GM18505 (cell line): ENCODE data around the gene BABAM2.

Source experiments
- ATAC-seq: cut with Tn5 transposase; IDR thresholded peaks from one replicate; pipeline ENCODE4 v1.9.1; 2021; ENCODE audit not compliant: unreplicated experiment
- POLR2A ChIP-seq: IDR thresholded peaks from 4 replicates; pipeline ENCODE4 v1.6.1; 2011; ENCODE audit warnings: borderline replicate concordance; ENCODE audit not compliant: insufficient read depth, insufficient read length; ENCODE audit errors: extremely low read depth

The BABAM2 gene

DNA sequence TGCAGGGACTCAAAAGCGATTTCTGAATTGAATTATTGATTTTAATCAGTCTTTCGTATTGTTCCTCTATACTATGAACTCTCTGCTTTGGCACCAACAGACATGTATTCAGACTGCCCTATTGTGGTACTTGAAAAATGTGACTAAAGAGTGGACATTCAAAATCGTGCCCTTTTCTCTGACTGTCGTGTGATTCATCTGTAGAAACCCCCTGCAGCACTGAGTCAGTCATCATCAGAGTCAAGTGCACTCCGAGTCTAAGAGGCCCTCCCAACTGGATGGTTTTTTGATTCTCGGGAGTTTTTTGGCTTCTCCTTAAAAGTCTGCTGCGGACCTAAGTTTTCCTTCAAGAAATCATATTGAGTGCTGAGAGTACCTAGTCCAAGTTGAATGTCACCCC, 405.7 kb downstream of the BABAM2 start:
- no peak for TF ChIP-seq POLR2A
- no peak for ATAC-seq

DNA sequence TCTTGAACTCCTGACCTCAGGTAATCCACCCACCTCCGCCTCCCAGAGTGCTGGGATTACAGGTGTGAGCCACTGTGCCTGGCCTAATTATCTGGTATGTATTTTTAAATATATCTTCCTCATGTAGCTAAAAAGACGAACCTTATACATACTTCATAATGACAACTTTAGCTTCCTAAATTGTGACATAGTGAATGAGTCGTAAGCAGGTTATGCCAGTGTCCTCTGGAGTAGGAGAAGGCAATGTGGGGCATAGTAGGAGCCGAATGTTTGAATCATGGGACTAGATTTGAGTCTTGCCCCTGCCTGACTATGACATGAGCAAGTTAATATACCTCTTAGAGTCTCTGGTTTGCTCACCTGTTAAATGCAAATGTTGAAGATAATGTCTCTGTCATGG, 406.4 kb downstream of the BABAM2 start:
- no peak for TF ChIP-seq POLR2A
- ATAC-seq, result no peak

DNA sequence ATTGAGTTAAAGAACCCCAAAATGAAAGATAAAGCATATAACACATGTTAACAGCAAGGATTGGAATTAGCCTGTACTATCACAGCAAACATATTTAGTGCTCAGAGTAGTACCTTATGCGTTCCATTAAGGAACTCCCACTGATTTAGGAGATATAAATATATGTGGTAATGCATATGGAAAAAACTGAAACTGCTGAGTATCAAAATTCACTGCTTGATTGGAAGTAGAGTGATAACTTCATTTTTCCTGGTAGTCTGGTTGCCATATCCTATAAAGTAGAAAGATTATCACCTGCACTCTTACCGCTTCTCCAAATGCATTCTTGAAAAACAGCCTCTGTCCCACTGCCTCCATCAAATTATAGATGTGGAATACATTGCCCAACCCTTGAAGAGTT, 407.0 kb downstream of the BABAM2 start:
- TF ChIP-seq POLR2A, result no peak
- no peak for ATAC-seq

DNA sequence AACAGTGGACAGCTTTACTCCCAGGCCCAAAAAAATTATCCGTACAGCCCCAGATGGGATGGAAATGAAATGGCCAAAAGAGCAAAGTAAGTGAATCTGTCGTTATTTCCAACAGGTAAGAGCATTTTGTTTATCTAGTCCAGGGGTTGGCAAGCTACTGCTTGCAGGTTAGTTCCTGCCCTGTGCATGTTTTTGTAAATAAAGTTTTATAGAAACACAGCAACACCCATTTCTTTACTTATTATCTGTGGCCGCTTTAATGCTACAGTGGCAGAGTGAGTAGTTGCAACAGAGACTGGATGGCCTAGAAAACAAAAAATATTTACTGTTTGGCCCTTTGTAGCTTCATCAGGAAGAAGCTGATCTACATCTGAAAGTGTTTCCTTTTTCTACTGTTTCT, 407.9 kb downstream of the BABAM2 start:
- no peak for ATAC-seq
- no peak for TF ChIP-seq POLR2A

GRCh38 chr2:28300485-28301341, 410.2 kb downstream of the BABAM2 start:
- ATAC-seq, result no peak
- no peak for TF ChIP-seq POLR2A

DNA sequence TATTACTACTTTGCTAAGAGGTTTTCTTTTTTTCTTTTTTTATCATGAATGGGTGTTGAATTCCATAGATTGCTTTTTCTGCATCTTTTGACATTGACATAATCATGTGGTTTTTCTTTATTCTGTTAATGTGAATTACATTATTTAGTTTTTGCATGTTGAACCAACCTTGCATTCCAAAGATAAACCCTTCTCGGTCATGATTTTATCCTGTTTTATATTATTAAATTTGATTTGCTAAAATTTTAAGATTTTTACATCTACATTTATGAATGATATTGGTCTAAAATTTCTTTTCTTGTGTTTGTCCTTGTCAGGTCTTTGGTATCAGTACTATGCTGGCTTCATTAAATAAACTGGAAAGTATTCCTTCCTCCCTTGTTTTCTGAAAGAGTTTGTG, 414.7 kb downstream of the BABAM2 start:
- no peak for TF ChIP-seq POLR2A
- no peak for ATAC-seq

DNA sequence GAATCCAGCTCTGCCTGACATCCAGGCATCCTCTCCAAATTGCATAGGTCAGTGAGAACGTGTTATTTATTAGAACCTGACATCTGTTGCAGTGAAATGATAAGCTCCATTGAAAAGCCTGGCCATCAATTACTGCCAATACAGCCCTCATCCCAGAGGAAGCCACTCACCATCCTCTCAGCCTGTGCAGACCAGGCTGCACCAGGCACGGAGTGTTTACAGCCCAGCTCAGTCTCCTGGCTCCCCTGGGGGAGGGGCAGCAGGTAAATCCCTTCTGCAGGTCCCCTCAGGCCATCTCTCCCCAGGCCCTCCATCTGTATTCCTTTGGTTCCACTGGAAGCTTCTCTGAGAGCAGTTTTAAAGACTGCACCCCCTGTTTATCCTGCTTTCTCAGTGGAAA, 419.6 kb downstream of the BABAM2 start:
- no peak for ATAC-seq
- TF ChIP-seq POLR2A, result no peak

GRCh38 chr2:28311660-28312249, 421.2 kb downstream of the BABAM2 start:
- no peak for TF ChIP-seq POLR2A

DNA sequence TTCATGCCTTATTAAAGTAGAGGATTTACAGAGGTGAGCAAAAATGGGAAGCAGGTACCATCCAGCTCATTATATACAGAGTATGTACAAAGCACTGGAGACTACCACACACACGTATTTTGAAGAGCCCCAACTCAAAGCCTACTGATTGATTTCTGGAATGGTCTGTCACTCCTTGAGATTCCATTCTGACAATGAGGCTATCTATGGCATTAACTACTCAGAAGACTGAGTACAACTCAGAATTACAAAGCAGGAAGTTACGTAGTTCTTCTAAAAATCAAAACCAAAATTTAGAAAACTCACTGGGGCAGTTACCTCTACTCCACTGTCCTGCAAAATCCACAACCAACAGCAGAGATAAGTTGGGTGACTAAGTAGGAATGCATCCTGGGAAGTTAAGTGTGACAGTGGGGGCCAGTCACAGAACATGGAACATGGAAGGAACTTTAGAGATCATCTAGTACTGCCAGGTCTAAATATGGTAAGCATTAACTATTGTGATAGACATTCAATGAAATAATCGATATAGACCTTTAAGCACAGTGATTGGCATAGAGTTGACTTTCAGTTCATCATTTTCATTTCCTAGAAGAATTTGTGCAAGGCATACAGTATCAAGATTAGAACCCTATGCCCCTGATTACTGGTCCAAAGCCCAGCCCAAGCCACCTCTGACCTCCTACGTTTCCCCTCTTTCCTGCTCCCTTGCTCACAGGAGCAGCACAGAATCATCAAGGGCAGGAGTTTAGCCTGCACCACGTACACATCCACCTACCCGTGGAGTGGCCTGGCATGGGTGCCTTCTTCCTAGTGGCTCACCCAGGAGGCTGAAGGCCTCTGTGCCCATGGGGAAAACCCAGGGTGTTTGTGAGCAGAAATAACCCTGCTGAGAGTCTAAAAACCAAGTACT, 422.0 kb downstream of the BABAM2 start:
- no peak for TF ChIP-seq POLR2A
- ATAC-seq, result no peak

More at GRCh38 chr2:28311660-28312249, 421.2 kb downstream of the BABAM2 start:
- ATAC-seq, result no peak

DNA sequence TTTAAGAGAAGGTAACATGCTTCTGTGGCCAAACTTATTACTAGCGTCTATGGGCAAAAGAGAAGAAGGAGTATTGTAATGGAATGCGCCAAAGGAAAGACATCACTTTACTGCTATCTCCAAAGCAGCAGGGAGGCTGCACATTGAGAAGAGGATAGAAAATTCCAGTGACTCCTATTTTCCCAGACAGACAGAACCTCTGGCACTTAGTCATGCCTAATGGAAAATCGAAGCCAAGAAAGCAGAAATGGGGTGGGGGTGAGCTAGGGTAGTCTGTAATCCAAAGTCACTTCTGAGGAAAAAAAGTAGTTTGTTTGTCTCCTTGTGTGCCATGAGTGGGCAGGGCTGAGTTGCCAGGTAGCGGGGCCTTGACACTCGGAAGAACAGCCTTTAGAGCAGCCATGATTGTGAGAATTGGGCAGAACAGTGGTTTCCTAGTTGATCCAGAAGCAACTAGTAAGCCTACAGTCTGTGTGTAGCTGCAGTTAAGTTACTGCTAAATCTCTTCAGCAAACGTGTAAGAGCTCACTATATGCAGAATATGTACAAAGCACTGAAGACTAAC, 422.8 kb downstream of the BABAM2 start:
- TF ChIP-seq POLR2A, result no peak
- ATAC-seq, result no peak

- ATAC-seq, result no peak
- no peak for TF ChIP-seq POLR2A
Measured at GRCh38 chr2:28314968-28315367, 424.4 kb downstream of the BABAM2 start.

DNA sequence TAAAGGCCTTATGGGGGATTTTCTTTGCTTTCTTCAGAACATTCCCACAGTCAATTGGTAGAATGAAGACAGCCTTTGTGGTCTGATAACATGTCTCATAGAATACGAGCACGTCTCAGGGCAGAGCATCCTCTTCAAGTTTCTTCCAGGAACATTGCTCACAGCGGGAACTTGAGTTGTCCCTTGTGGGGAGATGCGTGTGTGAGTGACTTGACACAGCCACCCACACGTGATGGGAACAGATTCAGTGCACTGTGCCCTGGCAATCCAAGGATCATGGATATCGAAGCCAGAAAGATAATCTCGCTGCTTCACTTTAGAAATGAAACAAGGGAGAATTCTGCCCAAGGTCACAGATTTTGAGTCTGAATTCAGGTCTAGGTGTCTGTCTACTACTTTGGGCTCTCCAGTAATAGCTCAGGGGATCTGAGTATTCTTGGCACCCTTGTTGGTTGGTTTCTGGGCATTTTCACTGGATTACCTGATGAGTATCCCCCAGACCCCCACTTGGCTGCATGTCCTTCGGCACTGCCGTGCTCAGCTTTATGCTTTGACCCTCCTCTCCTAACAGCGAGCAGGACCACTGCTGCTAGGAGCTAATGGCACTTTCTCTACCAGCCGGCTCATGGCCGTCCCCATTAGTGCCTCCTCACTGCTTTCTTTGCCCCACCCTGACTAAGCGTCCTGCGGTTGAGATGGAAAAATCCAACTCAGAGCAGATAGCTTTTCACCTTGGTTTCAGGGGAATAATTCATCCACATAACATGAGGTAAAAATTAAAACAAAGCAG, 426.2 kb downstream of the BABAM2 start:
- ATAC-seq, result no peak
- no peak for TF ChIP-seq POLR2A
